Measurements from ENCODE around the gene SMG9. TPM values are rescaled to one million over a fixed set of nuclear protein-coding genes. Genes with fewer than 3 reads are reported as not detected.

Gene SMG9
- total and polyA plus RNA-seq, 2 of the 4 experiments (the other 2 are of a cell fraction): 4.8 to 24.3 TPM

GRCh38 chr19:43735957-43736356 lies 18.8 kb downstream of the SMG9 start:
- in situ Hi-C loops (cut with MboI; ENCODE audit: low sequenced_read_pairs): no loop called here

More at GRCh38 chr19:43735957-43736356, 18.8 kb downstream of the SMG9 start:
- peaks cover 61% of the 10 kb centered on the region for H3K36me3 ChIP-seq (ENCODE audit: control insufficient read depth, insufficient read depth, low read length)
- H2BK20ac ChIP-seq (ENCODE audit: low read depth, low read length): no peak overlapping the region
- no peak overlapping the region for H4K5ac ChIP-seq (ENCODE audit: low read depth, low read length)
- H3K9me1 ChIP-seq (ENCODE audit: insufficient read depth, low read length): peaks cover 3% of the 10 kb centered on the region; the same call in 1 of the 2 replicates
- no peak overlapping the region for H3K4me3 ChIP-seq (ENCODE audit: insufficient read depth, low read depth, low read length)
- ChIA-PET CTCF (interaction anchor here (0.9 to 1.9 kb wide), 4 partner anchors 9 to 39 kb away, joined by 3 to 8 read pairs (median 3); no protein-coding TSS in a partner anchor), POLR2A (ENCODE audit: unreplicated experiment) (interaction anchor here (0.9 kb wide), 1 partner anchor 91 kb away, joined by 3 read pairs; the partner anchor contains the start of gene ZNF283)
- no peak overlapping the region for H2AFZ ChIP-seq (replicated peaks; ENCODE audit: low read length, poor library complexity)
- BruUV-seq (replicated peaks): TSS peak; percentile 55
- intact Hi-C loops (cut with micrococcal nuclease): loop anchor here (2.0 kb wide), 1 partner anchor 67 kb away; no protein-coding TSS in a partner anchor
- peaks cover 8% of the 10 kb centered on the region; the same call in 1 of the 2 replicates for H3K4me1 ChIP-seq (ENCODE audit: control insufficient read depth, insufficient read depth, low read length)
- no peaks in the 10 kb centered on the region for H3K9me3 ChIP-seq (ENCODE audit: control insufficient read depth, insufficient read depth, low read length)
- no peak overlapping the region for H3K23ac ChIP-seq (ENCODE audit: low read depth, low read length)
- peak overlapping the region; percentile 17 for H2BK5ac ChIP-seq (ENCODE audit: low read depth, low read length, poor library complexity, severe bottlenecking)
- no peak overlapping the region for H2AK5ac ChIP-seq (ENCODE audit: low read depth, low read length)
- peaks cover 5% of the 10 kb centered on the region; the same call in 1 of the 2 replicates for H4K20me1 ChIP-seq (ENCODE audit: insufficient read depth, low read length)
- H3K14ac ChIP-seq (replicated peaks; ENCODE audit: low read depth, low read length): no peak overlapping the region
- no peak overlapping the region for H2AK9ac ChIP-seq (replicated peaks; ENCODE audit: low read depth, low read length, poor library complexity)
- no peak overlapping the region for H4K8ac ChIP-seq (ENCODE audit: low read depth in 2 of 2, low read length in 2 of 2)
- TF ChIP-seq NFE2L2 (IDR thresholded peaks at IDR 0.05; ENCODE audit: low read depth, low read length): no peak
- no peak for TF ChIP-seq CTCF (conservative IDR thresholded peaks at IDR 0.05; ENCODE audit: low read depth, low read length)
- no peak for TF ChIP-seq BHLHE40 (IDR thresholded peaks at IDR 0.05; ENCODE audit: low read depth, low read length)
- TF ChIP-seq RAD21 (IDR thresholded peaks at IDR 0.05; ENCODE audit: low read length): peak; percentile 22; the same call in 1 of the 2 replicates
- TF ChIP-seq SMC3 (IDR thresholded peaks at IDR 0.05; ENCODE audit: low read depth, low read length): no peak
- no peak for TF ChIP-seq CEBPB (IDR thresholded peaks at IDR 0.05; ENCODE audit: low read depth, low read length)
- H3K4me2 ChIP-seq (ENCODE audit: low read depth, low read length): no peak overlapping the region
- no peak overlapping the region for H3K56ac ChIP-seq (ENCODE audit: extremely low read depth, insufficient read depth, low read length)
- DNase-seq (peak; percentile 68), ATAC-seq (ENCODE audit: low read depth) (peak; percentile 90)
- no peak overlapping the region for H2BK15ac ChIP-seq (ENCODE audit: low read depth, low read length)
- no peak overlapping the region for H3K18ac ChIP-seq (ENCODE audit: low read depth, low read length)
- H3K79me1 ChIP-seq (ENCODE audit: low read depth in 1 of 2, low read length in 2 of 2): 0 out of 4 replicates have a peak, but pooled peaks cover 0 to 7% of the 10 kb centered on the region in 2 experiments
- peak overlapping the region; percentile 43; the same call in 1 of the 2 replicates for H3K27ac ChIP-seq (ENCODE audit: insufficient read depth, low read length)
- peak overlapping the region; percentile 39; the same call in 1 of the 2 replicates for H2BK120ac ChIP-seq (ENCODE audit: low read depth, low read length)
- H4K91ac ChIP-seq (ENCODE audit: insufficient read depth, low read depth, low read length): peak overlapping the region; percentile 45
- dilution Hi-C loops (cut with HindIII; ENCODE audit: low sequenced_read_pairs, unreplicated experiment): no loop called here
- H3K4ac ChIP-seq (ENCODE audit: low read depth, low read length): peak overlapping the region; percentile 29
- H3K27me3 ChIP-seq (ENCODE audit: control insufficient read depth, insufficient read depth, low read length): no peaks in the 10 kb centered on the region
- no peak overlapping the region for H3K9ac ChIP-seq (ENCODE audit: low read depth, low read length)
